Spinal cord (tissue), 10 donors: ENCODE data around the gene WFDC2. TPM values are rescaled to one million over a fixed set of nuclear protein-coding genes. Genes with fewer than 3 reads are reported as not detected.

ENCODE experiments used
- DNase-seq, 6 donors: peaks; one replicate each; pipeline versions ENCODE4 v3.0.0 to v3.0.0-alpha.2; 2013 to 2015; ENCODE audit warnings: low spot score in 6 of 6, low read depth in 4 of 6
- H3K27ac ChIP-seq: one replicate; pipeline ENCODE4 v1.5.1; 2013; ENCODE audit warnings: low read depth, low read length, control low read depth
- H3K27me3 ChIP-seq: one replicate; pipeline ENCODE4 v1.6.1; 2013; ENCODE audit warnings: low read length; ENCODE audit not compliant: control insufficient read depth, insufficient read depth
- H3K36me3 ChIP-seq: one replicate; pipeline ENCODE4 v1.6.1; 2013; ENCODE audit warnings: low read length; ENCODE audit not compliant: control insufficient read depth, insufficient read depth
- H3K4me1 ChIP-seq: one replicate; pipeline ENCODE4 v1.6.1; 2013; ENCODE audit warnings: low read length; ENCODE audit not compliant: control insufficient read depth, insufficient read depth
- H3K4me3 ChIP-seq: one replicate; pipeline ENCODE4 v1.5.1; 2013; ENCODE audit warnings: low read depth, low read length, control low read depth
- H3K9me3 ChIP-seq: one replicate; pipeline ENCODE4 v1.6.1; 2013; ENCODE audit warnings: low read length; ENCODE audit not compliant: control insufficient read depth, insufficient read depth
- WGBS: methylation state at CpG from one replicate; pipeline ENCODE4 v1.1.5; 2013; ENCODE audit warnings: missing lambda C conversion rate; ENCODE audit not compliant: insufficient coverage; 5-methylcytosine and 5-hydroxymethylcytosine counted together
- polyA plus RNA-seq, 2 donors: library from polyadenylated mRNA; unstranded; fragments of 120-200 nt; gene quantifications; one replicate each; pipeline ENCODE4 v1.2.1, GENCODE V29; 2013; ENCODE audit not compliant: insufficient read length in 2 of 2
- total RNA-seq, 2 donors: library from RNA; depleted of rRNA in 1 of 2; stranded (reverse); fragments of 120-200 nt in 1 of 2; fragments of >200 nt in 1 of 2; gene quantifications; one replicate each; pipeline versions ENCODE4 v1.2.3 to v1.2.4, GENCODE V29; 2013 to 2014
- donor health status: healthy.

The WFDC2 gene
- total and polyA plus RNA-seq, 4 donors = 7.0 to 70.0 (median 36.5) TPM

DNA sequence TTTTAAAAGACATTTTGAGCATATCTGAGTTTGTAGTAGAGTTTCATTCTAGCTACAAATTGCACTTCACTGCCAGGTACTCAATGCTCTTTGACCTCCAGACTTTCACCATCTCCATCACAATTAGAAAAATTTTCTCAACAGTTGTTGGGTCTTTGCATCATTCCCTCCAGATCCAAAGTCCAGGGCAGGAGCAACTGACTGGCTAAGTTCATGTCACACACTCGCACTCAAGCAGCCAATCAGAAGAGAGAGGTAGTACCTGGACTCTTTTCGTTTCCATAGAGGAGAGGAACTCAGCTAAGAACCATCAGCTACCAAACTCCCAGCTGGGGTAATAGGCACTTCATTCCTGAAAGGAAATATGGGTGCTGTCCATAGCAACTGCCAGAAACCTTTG, 36.8 kb downstream of the WFDC2 start:
- 100% methylated on average over 1 of the region's 2 CpGs for WGBS
- no peaks in the 10 kb centered on the region for H3K9me3 ChIP-seq
- no peaks in the 10 kb centered on the region for H3K27me3 ChIP-seq
- no peak overlapping the region for H3K4me3 ChIP-seq
- DNase-seq = no peak
- H3K36me3 ChIP-seq = no peaks in the 10 kb centered on the region
- H3K27ac ChIP-seq = no peak overlapping the region
- no peaks in the 10 kb centered on the region for H3K4me1 ChIP-seq

DNA sequence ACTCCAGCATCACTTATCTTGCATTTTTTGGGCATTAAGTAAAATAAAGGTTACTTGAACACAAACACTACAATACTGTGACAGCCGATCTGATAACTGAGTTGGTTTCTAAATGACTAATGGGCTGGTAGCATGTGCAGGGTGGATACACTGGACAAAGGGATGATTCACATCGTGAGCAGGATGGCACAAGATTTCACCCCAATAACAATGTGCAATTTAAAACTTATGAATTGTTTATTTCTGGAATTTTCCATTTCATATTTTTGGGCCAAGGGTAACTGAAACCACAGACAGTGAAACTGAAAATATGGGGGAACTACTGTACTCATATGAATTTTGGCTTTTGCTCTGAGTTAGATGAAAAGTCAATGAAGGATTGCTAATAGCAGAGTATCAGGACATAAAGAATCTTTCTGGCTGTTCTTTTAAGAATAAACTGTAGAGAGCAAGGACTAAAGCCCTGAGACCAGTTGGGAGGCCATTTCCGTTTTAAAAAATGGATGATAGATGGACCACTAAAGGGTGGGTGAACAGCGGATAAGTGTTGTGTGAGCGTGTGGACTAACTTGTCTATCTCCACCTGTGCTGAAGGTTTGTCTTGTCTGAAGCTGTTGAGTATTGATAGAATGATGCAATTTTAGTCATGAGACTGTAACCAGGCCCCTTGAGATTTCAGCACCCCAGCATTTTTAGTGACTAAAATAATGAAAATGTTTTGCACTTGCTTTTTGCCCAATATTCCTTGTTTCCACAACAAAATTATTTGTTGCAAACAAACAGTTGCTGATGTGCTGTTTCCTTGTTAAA, 37.7 kb downstream of the WFDC2 start:
- 91% methylated on average over 3 of the region's 5 CpGs for WGBS
- H3K27me3 ChIP-seq = no peaks in the 10 kb centered on the region
- no peak overlapping the region for H3K27ac ChIP-seq
- H3K36me3 ChIP-seq = no peaks in the 10 kb centered on the region
- H3K9me3 ChIP-seq = no peaks in the 10 kb centered on the region
- no peak overlapping the region for H3K4me3 ChIP-seq
- H3K4me1 ChIP-seq = no peaks in the 10 kb centered on the region
- DNase-seq = no peak

DNA sequence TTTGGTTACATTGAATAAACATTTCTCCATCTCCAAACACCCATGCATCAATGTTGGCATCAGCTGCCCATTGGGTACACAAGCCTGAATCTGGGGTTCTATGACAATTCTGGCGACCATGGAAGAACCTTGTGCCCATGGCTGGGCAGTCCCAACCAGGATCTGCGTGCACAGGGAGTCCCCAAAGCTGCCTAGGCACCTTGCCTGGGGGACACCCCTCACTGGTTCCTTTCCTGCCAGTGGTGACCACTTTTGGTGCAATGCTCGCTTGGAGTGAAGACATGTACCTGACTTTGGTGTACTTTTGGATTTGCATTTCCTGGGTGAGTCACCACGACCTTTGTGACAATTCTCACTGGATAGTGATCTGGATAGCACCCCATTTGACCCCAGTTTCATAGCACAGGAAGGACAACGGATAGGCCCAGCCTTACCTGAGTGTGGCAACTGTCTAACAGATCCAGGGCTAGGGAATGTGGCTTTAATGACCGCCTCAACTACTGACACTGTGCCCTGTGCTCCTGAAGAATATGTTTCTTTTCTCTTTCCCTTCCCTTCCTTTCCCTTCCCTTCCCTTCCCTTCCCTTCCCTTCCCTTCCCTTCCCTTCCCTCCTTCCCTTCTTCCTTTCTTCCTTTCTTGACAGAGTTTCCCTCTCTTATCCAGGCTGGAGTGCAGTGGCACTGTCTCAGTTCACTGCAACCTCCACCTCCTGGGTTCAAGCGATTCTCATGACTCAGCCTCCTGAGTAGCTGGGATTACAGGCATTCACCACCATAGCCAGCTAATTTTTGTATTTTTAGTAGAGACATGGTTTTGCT, 38.7 kb downstream of the WFDC2 start:
- H3K36me3 ChIP-seq = no peaks in the 10 kb centered on the region
- 79% methylated on average over 6 of the region's 7 CpGs for WGBS
- H3K9me3 ChIP-seq = no peaks in the 10 kb centered on the region
- no peak for DNase-seq
- no peak overlapping the region for H3K27ac ChIP-seq
- no peak overlapping the region for H3K4me3 ChIP-seq
- H3K27me3 ChIP-seq = no peaks in the 10 kb centered on the region
- no peaks in the 10 kb centered on the region for H3K4me1 ChIP-seq

DNA sequence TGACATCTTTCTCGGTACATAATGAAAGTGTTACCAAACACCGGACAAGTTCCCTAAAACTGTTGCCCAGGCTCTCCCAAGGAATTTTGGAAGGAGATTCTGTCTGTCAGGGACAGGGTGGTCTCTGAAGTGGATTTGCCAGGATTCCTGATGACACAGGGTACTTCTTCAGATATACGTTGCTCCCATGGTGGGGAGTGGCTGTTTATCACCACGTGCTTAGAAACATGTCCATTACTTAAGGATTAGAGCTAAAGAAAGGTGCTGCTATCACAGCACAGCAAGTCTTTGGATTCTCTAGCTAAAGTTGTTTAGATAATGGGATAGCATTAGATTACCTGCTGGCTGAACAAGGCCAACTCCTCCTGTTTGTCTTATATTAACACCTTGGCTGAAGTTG, 39.5 kb downstream of the WFDC2 start:
- 95% methylated on average over 2 of the region's 4 CpGs for whole genome bisulfite sequencing

DNA sequence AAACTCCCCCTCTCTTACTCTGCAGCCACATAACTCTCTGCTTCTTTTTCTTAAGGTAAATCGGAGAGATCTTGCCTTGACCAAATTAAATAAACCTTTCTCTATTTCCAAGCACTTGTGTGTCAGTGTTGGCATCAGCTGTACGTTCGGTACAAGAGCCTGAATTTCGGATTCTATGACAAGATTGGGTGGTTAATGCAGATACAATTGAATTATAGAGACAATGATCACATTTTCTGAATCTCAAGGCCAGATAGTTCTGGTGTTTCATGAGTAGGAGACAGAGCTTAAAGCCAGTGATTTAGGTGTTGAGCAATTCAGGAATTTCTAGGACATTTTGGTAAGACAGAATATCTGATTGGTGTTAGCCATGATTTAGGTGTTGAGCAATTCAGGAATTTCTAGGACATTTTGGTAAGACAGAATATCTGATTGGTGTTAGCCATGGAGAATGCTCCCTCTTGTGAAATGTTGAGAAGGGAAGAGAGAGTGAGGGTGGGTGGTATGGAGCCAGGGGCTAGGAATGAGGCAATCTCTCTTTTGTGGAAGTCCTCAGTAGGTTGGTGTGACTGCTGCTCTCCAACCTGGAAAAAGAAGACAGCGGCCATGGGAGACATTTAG, 40.8 kb downstream of the WFDC2 start:
- Histone ChIP-seq H3K4me1 (no peaks in the 10 kb centered on the region), H3K36me3 (no peaks in the 10 kb centered on the region), H3K27me3 (no peaks in the 10 kb centered on the region), H3K27ac (no peak overlapping the region), H3K9me3 (no peaks in the 10 kb centered on the region), H3K4me3 (no peak overlapping the region)
- 89% methylated on average over 1 of the region's 5 CpGs for WGBS
- DNase-seq = no peak

More for the DNA sequence above, 39.5 kb downstream of the WFDC2 start:
- DNase-seq = no peak
- Histone ChIP-seq H3K4me3 (no peak overlapping the region), H3K9me3 (no peaks in the 10 kb centered on the region), H3K27me3 (no peaks in the 10 kb centered on the region), H3K27ac (no peak overlapping the region), H3K36me3 (no peaks in the 10 kb centered on the region), H3K4me1 (no peaks in the 10 kb centered on the region)

DNA sequence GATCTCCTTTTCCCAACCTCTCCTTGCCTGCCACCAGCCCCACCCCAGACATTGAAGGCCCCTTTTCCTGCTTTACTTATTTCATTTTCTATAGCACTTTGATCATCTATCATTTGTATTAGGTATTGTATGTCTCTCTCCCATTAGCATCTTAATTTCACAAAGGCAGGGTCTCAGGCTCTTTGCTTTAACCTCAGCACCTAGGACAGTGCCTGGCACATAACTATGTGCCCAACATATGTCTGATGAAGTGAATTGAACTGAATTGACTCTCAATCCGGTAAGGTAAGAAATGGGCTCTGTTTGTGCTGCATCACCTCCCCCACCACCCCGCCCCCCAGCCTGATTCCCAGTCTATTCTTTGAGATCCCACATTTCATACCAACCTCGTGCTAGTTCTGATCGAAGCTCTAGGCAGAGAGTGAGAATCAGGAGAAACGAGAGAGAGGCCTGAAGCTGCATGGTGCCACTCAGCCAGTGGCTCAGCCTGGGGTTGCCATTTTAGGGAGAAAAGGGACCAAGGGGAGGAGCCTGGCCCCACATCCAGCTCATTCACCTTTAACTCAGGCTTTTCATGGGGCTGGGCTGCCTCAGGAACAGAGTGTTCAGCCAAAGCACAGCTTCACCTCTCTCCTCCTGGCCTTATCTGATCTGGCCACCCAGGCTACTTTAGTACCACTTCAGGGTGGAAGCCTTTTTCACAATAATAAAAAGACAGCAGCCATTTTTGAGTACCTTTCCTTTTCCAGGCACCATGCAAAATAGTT, 45.8 kb downstream of the WFDC2 start, which contains the start of gene SPINT3:
Gene SPINT3, minus strand, starts transcription at position 476 of the 767 bp plus-strand sequence. Its CDS starts 14 bp downstream, at position 462.
- H3K27ac ChIP-seq = no peak within 1 kb of the TSS
- H3K27me3 ChIP-seq = no peaks in the 10 kb centered on the region
- WGBS = 70% methylated on average over 2 of the region's 5 CpGs

DNA sequence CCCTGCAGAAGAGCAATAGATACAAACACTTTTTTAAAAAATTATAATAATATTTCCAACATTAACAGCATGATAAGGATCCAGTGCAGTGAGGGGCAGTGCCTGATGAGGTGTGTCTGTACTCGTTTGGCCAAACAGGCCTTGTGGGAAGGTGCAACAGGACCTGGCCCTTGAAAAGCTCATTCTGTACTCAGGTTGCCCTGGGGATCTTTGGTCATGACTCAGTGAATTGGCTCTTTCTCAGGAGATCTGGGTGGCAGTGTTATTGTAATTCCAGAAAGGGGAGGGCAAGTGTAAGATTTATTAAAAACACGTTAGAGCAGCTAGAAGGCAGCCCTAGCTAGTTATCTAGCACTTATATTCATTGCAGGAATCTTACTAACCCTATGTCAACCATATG, 48.7 kb downstream of the WFDC2 start:
- DNase-seq = no peak
- no peak overlapping the region for H3K4me3 ChIP-seq
- no peaks in the 10 kb centered on the region for H3K36me3 ChIP-seq
- no peaks in the 10 kb centered on the region for H3K4me1 ChIP-seq
- no peaks in the 10 kb centered on the region for H3K9me3 ChIP-seq
- no peaks in the 10 kb centered on the region for H3K27me3 ChIP-seq
- no peak overlapping the region for H3K27ac ChIP-seq
- whole genome bisulfite sequencing = 78% methylated on average over 1 of the region's 2 CpGs

More for the DNA sequence above, 45.8 kb downstream of the WFDC2 start, which contains the start of gene SPINT3:
- no peaks in the 10 kb centered on the region for H3K36me3 ChIP-seq
- DNase-seq = no peak
- H3K9me3 ChIP-seq = no peaks in the 10 kb centered on the region
- no peak within 1 kb of the TSS for H3K4me3 ChIP-seq
- H3K4me1 ChIP-seq = no peaks in the 10 kb centered on the region

DNA sequence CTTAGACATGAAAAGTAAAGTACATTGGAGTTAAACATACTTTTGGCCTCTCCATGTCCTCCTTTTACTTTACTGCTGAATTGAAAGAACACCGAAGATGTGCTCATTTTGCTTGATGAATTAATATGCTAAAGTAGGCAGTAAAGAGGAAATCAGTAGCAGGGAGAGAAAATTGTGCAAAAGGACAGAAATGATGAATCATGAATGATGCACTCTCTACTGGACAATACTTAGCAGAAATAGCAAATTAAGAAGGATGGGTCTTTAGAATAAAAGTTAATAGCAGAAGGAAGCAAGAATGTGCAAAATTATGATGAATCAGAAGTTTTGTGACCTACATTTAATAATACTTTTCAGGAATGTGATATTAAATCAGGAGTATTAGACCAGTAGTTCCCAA, 54.3 kb downstream of the WFDC2 start:
- no peak overlapping the region for H3K27ac ChIP-seq
- H3K9me3 ChIP-seq = no peaks in the 10 kb centered on the region
- H3K27me3 ChIP-seq = no peaks in the 10 kb centered on the region
- no CpG with 5 or more reads among the region's 1 CpG for WGBS
- H3K36me3 ChIP-seq = no peaks in the 10 kb centered on the region
- H3K4me1 ChIP-seq = no peaks in the 10 kb centered on the region
- DNase-seq = no peak
- no peak overlapping the region for H3K4me3 ChIP-seq

DNA sequence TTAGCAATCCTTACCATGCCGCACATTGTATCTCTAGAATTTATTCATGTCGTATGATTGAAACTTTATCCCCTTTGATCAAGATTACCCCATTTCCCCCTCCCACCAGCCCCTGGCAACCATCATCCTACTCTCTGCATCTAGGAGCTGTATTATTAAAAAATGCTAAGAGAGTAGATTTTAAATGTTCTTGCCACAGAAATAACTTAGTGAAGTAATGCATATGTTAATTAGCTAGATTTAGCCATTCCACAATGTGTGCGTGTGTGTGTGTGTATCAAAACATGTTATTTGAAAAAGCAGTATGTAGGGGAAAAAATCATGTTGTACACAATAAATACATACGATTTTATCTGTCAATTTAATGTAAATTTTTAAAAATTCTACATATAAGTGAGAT, 57.7 kb downstream of the WFDC2 start:
- Histone ChIP-seq H3K27ac (no peak overlapping the region), H3K4me1 (no peaks in the 10 kb centered on the region), H3K36me3 (no peaks in the 10 kb centered on the region), H3K27me3 (no peaks in the 10 kb centered on the region), H3K4me3 (no peak overlapping the region), H3K9me3 (no peaks in the 10 kb centered on the region)
- DNase-seq = no peak
- no CpG with 5 or more reads among the region's 4 CpGs for WGBS
